GM12878 (cell line): Measurements from ENCODE around the gene FRMD3. TPM values are rescaled to one million over a fixed set of nuclear protein-coding genes. Genes with fewer than 3 reads are reported as not detected.

ENCODE experiments used
- ATAC-seq: fragments of 200-7000 bp; cut with Tn5 transposase; 3 replicates; pipeline ENCODE4 v1.9.1; 2020; ENCODE audit warnings: mild to moderate bottlenecking, moderate library complexity
- BruUV-seq: library from RNA; stranded (reverse); fragments of 400-500 nt; replicated peaks from 2 replicates; lab custom pipeline; 2021; lab: Mats Ljungman, UMichigan
- CTCF ChIA-PET: fragments of 300-600 bp; sonication (Branson Sonifier 250); formaldehyde crosslinking; extraction: SDS; loops from one replicate; lab custom pipeline; 2021; ENCODE audit warnings: inconsistent platforms; lab: Yijun Ruan, JAX
- POLR2A ChIA-PET: fragments of 350-600 bp; formaldehyde crosslinking; extraction: SDS; loops from one replicate; lab custom pipeline; 2021; ENCODE audit warnings: inconsistent platforms; lab: Charles Lee
- RAD21 ChIA-PET: fragments of 300-600 bp; sonication (Branson Sonifier 250); formaldehyde crosslinking; loops from one replicate; lab custom pipeline; 2023; ENCODE audit warnings: antibody characterized with exemption; ENCODE audit not compliant: unreplicated experiment; lab: Charles Lee
- SMC1A ChIA-PET: fragments of 300-600 bp; sonication (Branson Sonifier 250); formaldehyde crosslinking; loops from one replicate; lab custom pipeline; 2023; ENCODE audit not compliant: unreplicated experiment, uncharacterized antibody; lab: Charles Lee
- DNase-seq: peaks from one replicate; pipeline ENCODE4 v3.0.0-alpha.2; 2011; ENCODE audit warnings: low read depth, low spot score
- FAIRE-seq: peaks from 3 replicates; lab custom pipeline; 2011; peaks lifted over from hg19 to GRCh38; lab: Jason Lieb, UNC
- H2AFZ ChIP-seq: 2 replicates; pipeline ENCODE4 v1.6.0; 2011; ENCODE audit warnings: low read depth, low read length, control low read depth; ENCODE audit not compliant: control insufficient read depth
- H3K27ac ChIP-seq: 2 replicates; pipeline ENCODE4 v1.5.1; 2011; ENCODE audit warnings: control low read depth; ENCODE audit not compliant: control insufficient read depth, insufficient read depth
- H3K27me3 ChIP-seq, 2 experiments: replicated peaks in 1 of 2; 2 replicates each; pipeline versions ENCODE4 v1.6.0 to v1.6.1; 2011; ENCODE audit warnings: low read length in 1 of 2; ENCODE audit not compliant: control insufficient read depth in 2 of 2, insufficient read depth in 2 of 2
- H3K36me3 ChIP-seq, 2 experiments: 2 replicates each; pipeline ENCODE4 v1.5.1; 2011; ENCODE audit warnings: low read length in 1 of 2; ENCODE audit not compliant: control insufficient read depth in 2 of 2, insufficient read depth in 2 of 2
- H3K4me1 ChIP-seq: 2 replicates; pipeline ENCODE4 v1.6.1; 2011; ENCODE audit warnings: mild to moderate bottlenecking, low read length, moderate library complexity, mixed read lengths; ENCODE audit not compliant: control insufficient read depth, insufficient read depth
- H3K4me2 ChIP-seq: 2 replicates; pipeline ENCODE4 v1.6.0; 2011; ENCODE audit warnings: control low read depth; ENCODE audit not compliant: control insufficient read depth, insufficient read depth
- H3K4me3 ChIP-seq: fragments of 200-600 bp; sonication (generic); 2 replicates; pipeline ENCODE4 v1.5.1; 2016
- H3K79me2 ChIP-seq: 2 replicates; pipeline ENCODE4 v1.6.0; 2011; ENCODE audit warnings: low read length; ENCODE audit not compliant: control insufficient read depth, insufficient read depth
- H3K9ac ChIP-seq: 2 replicates; pipeline ENCODE4 v1.8.0; 2011; ENCODE audit warnings: low read length, control low read depth, mixed read lengths; ENCODE audit not compliant: control insufficient read depth, insufficient read depth
- H3K9me3 ChIP-seq: replicated peaks from 3 replicates; pipeline ENCODE4 v1.5.1; 2011; ENCODE audit warnings: mild to moderate bottlenecking, low read length; ENCODE audit not compliant: control insufficient read depth, insufficient read depth
- H4K20me1 ChIP-seq: 2 replicates; pipeline ENCODE4 v1.6.0; 2011; ENCODE audit not compliant: control insufficient read depth, insufficient read depth
- ASH2L ChIP-seq: fragments of 300-600, 200-600 bp; sonication (generic); IDR thresholded peaks from 2 replicates; pipeline ENCODE4 v1.6.1; 2017; ENCODE audit warnings: low read depth, mild to moderate bottlenecking, borderline replicate concordance
- ATF7 ChIP-seq: fragments of 450-650 bp; IDR thresholded peaks from 2 replicates; pipeline ENCODE4 v1.6.1; 2016; ENCODE audit warnings: low read depth, mild to moderate bottlenecking
- CBFB ChIP-seq: IDR thresholded peaks from 2 replicates; pipeline ENCODE4 v1.6.1; 2016; ENCODE audit warnings: antibody characterized with exemption, low read depth
- ELK1 ChIP-seq: IDR thresholded peaks from 2 replicates; pipeline ENCODE4 v1.6.1; 2012; ENCODE audit warnings: low read depth, low read length, improper control_type of control experiment
- FOS ChIP-seq: IDR thresholded peaks from 3 replicates; pipeline ENCODE4 v1.6.1; 2011; ENCODE audit warnings: borderline replicate concordance; ENCODE audit not compliant: insufficient read length; ENCODE audit errors: extremely low read depth
- JUND ChIP-seq: IDR thresholded peaks from 2 replicates; pipeline ENCODE4 v1.6.1; 2012; ENCODE audit warnings: low read depth, mild to moderate bottlenecking, low read length, improper control_type of control experiment, moderate library complexity
- MYC ChIP-seq: IDR thresholded peaks from 2 replicates; pipeline ENCODE4 v1.6.1; 2011; ENCODE audit warnings: mild to moderate bottlenecking, low read length, moderate library complexity, inconsistent platforms; ENCODE audit not compliant: insufficient read depth, insufficient replicate concordance, insufficient read length, severe bottlenecking
- NR2F1 ChIP-seq: fragments of 450-650 bp; conservative IDR thresholded peaks from 2 replicates; pipeline ENCODE4 v1.6.1; 2017; ENCODE audit warnings: mild to moderate bottlenecking
- RAD51 ChIP-seq: fragments of 450-650 bp; IDR thresholded peaks from 2 replicates; pipeline ENCODE4 v1.6.1; 2016; ENCODE audit warnings: moderate library complexity, mild to moderate bottlenecking, inconsistent platforms
- SUPT20H ChIP-seq: IDR thresholded peaks from 2 replicates; pipeline ENCODE4 v1.6.1; 2011; ENCODE audit warnings: low read depth, mild to moderate bottlenecking, low read length, moderate library complexity, borderline replicate concordance; ENCODE audit not compliant: control insufficient read depth
- ZNF274 ChIP-seq: IDR thresholded peaks from one replicate; pipeline ENCODE4 v1.8.0; 2011; ENCODE audit not compliant: insufficient read length, insufficient read depth
- WGBS: methylation state at CpG from one replicate; pipeline ENCODE4 v1.1.6; 2016; ENCODE audit warnings: low lambda C conversion rate; ENCODE audit not compliant: insufficient replicate concordance, insufficient coverage; ENCODE audit errors: missing lambda C conversion rate; 5-methylcytosine and 5-hydroxymethylcytosine counted together
- in situ Hi-C: fragments of 300-500 bp; cut with MboI; formaldehyde crosslinking; loops from 9 replicates; pipeline ENCODE4 v1.14.3; 2018; ENCODE audit warnings: mixed read lengths
- intact Hi-C: fragments of 100-400 bp; cut with micrococcal nuclease; formaldehyde crosslinking; loops from one replicate; pipeline ENCODE4 v1.14.2; 2022; ENCODE audit not compliant: unreplicated experiment
- polyA plus RNA-seq, 11 experiments: library from polyadenylated mRNA; depleted of rRNA in 4 of 11; unstranded in 6 of 11; stranded (reverse) in 5 of 11; fragments of >200 nt; fragmentation: Nextera tagmentation in 4 of 11; fragmentation: Illumina TruSeq in 1 of 11; extraction: Ambion mirVana in 4 of 11; extraction: Trizol in 1 of 11; gene quantifications; 1 replicate in 1 of 11; 2 replicates in 10 of 11; pipeline versions ENCODE4 v1.2.1 to v1.2.3, GENCODE V29; 2011 to 2016; ENCODE audit warnings: inconsistent platforms in 2 of 11, missing spikeins in 2 of 11, low read depth in 1 of 11
- total RNA-seq, 4 experiments: library from RNA; depleted of rRNA in 3 of 4; stranded (reverse); fragments of >200 nt in 3 of 4; fragmentation: Illumina TruSeq in 1 of 4; extraction: Trizol in 1 of 4; gene quantifications; 2 replicates each; pipeline versions ENCODE4 v1.2.1 to v1.2.3, GENCODE V29; 2013 to 2021

Gene FRMD3
- total and polyA plus RNA-seq, 10 of the 15 experiments (the other 5 are each of a cell fraction or from before 2014, with no cell fraction given) = 0.04 to 0.68 (median 0.21) TPM; not detected in 1

- TF ChIP-seq SUPT20H (no peak), FOS (no peak), CBFB (no peak), ASH2L (no peak), ZNF274 (no peak), ATF7 (no peak), NR2F1 (no peak), MYC (no peak), RAD51 (no peak), ELK1 (no peak), JUND (no peak)
- ATAC-seq = no peak
- H3K27ac ChIP-seq = no peak overlapping the region
- in situ Hi-C loops = no loop called here
- CTCF ChIA-PET = interaction anchor here (1.0 kb wide), 1 partner anchor 14 kb away, joined by 3 read pairs; no protein-coding TSS in a partner anchor
- no peak overlapping the region for H3K4me2 ChIP-seq
- no peak overlapping the region for H3K4me3 ChIP-seq
- H3K4me1 ChIP-seq = no peaks in the 10 kb centered on the region
- RAD21 ChIA-PET = no interaction called here
- no peak overlapping the region for H3K9ac ChIP-seq
- 0% methylated on average over 1 of the region's 1 CpG for WGBS
- SMC1A ChIA-PET = interaction anchor here (1.3 kb wide), 1 partner anchor 11 kb away, joined by 3 read pairs; no protein-coding TSS in a partner anchor
- DNase-seq = no peak
- H3K27me3 ChIP-seq = no peaks in the 10 kb centered on the region
- POLR2A ChIA-PET = no interaction called here
- no peaks in the 10 kb centered on the region for H3K79me2 ChIP-seq
- H2AFZ ChIP-seq = no peak overlapping the region
- no peaks in the 10 kb centered on the region for H3K9me3 ChIP-seq
- no peak for FAIRE-seq
- H3K36me3 ChIP-seq = no peaks in the 10 kb centered on the region
- intact Hi-C loops = no loop called here
- no TSS peak for BruUV-seq
- H4K20me1 ChIP-seq = no peaks in the 10 kb centered on the region
Observed at GRCh38 chr9:83434254-83434653, 103.9 kb downstream of the FRMD3 start.
